HepG2 (cell line): ENCODE results near the gene LMAN2L.

Experiments used
- EP300 ChIP-seq, 3 experiments: sonication (generic) in 1 of 3; formaldehyde crosslinking in 1 of 3; IDR thresholded peaks; 2 replicates each; pipeline versions ENCODE4 v1.5.1 to v1.6.1; 2011 to 2020; ENCODE audit warnings: low read depth in 2 of 3, low read length in 2 of 3, borderline replicate concordance in 1 of 3, improper control_type of control experiment in 1 of 3, mild to moderate bottlenecking in 1 of 3, missing genetic modification reagents in 1 of 3, moderate library complexity in 1 of 3
- MAFG ChIP-seq: sonication (generic); formaldehyde crosslinking; IDR thresholded peaks from 2 replicates; pipeline ENCODE4 v1.5.1; 2020; ENCODE audit warnings: mild to moderate bottlenecking, missing genetic modification reagents
- POGZ ChIP-seq: sonication (generic); formaldehyde crosslinking; IDR thresholded peaks from 2 replicates; pipeline ENCODE4 v1.4.0; 2020; ENCODE audit warnings: mild to moderate bottlenecking, missing genetic modification reagents
- RNF2 ChIP-seq: fragments of 450-650 bp; conservative IDR thresholded peaks from 2 replicates; pipeline ENCODE4 v1.6.1; 2016; ENCODE audit warnings: low read depth
- SMC3 ChIP-seq: IDR thresholded peaks from 2 replicates; pipeline ENCODE4 v1.6.1; 2011; ENCODE audit warnings: low read length, improper control_type of control experiment
- TCF12 ChIP-seq, 2 experiments: fragments of 450-650 bp in 1 of 2; sonication (generic) in 1 of 2; formaldehyde crosslinking in 1 of 2; IDR thresholded peaks; 2 replicates each; pipeline versions ENCODE4 v1.6.1 to v1.8.0; 2017 to 2022; ENCODE audit warnings: antibody characterized with exemption in 1 of 2, mild to moderate bottlenecking in 1 of 2, missing genetic modification reagents in 1 of 2, moderate library complexity in 1 of 2
- ZBTB1 ChIP-seq: sonication (generic); formaldehyde crosslinking; IDR thresholded peaks from 2 replicates; pipeline ENCODE4 v1.4.0; 2020; ENCODE audit warnings: missing genetic modification reagents, borderline replicate concordance
- ZBTB8A ChIP-seq: sonication (generic); formaldehyde crosslinking; IDR thresholded peaks from 2 replicates; pipeline ENCODE4 v1.4.0; 2020; ENCODE audit warnings: mild to moderate bottlenecking, low read depth, missing genetic modification reagents, borderline replicate concordance
- ZNF546 ChIP-seq: sonication (generic); formaldehyde crosslinking; conservative IDR thresholded peaks from 2 replicates; pipeline ENCODE4 v1.8.1; 2023; ENCODE audit warnings: mild to moderate bottlenecking, missing genetic modification reagents
- ZSCAN21 ChIP-seq: sonication (generic); formaldehyde crosslinking; IDR thresholded peaks from 2 replicates; pipeline ENCODE4 v1.8.0; 2022; ENCODE audit warnings: mild to moderate bottlenecking, missing genetic modification reagents, moderate library complexity, borderline replicate concordance
- TF ChIP-seq, protein P1 (sequence below): sonication (generic); formaldehyde crosslinking; IDR thresholded peaks from 2 replicates; pipeline ENCODE4 v1.8.0; 2022; ENCODE audit warnings: mild to moderate bottlenecking, missing genetic modification reagents
- TF ChIP-seq, protein P2 (sequence below), 2 experiments: sonication (generic) in 1 of 2; formaldehyde crosslinking in 1 of 2; IDR thresholded peaks; 2 replicates each; pipeline versions ENCODE4 v1.4.0 to v1.6.1; 2016 to 2020; ENCODE audit warnings: borderline replicate concordance in 1 of 2, low read depth in 1 of 2, mild to moderate bottlenecking in 1 of 2, missing genetic modification reagents in 1 of 2
- TF ChIP-seq, protein P3 (sequence below): sonication (generic); formaldehyde crosslinking; IDR thresholded peaks from 2 replicates; pipeline ENCODE4 v1.5.0; 2020; ENCODE audit warnings: mild to moderate bottlenecking, missing genetic modification reagents
- TF ChIP-seq, protein P4 (sequence below): sonication (generic); formaldehyde crosslinking; IDR thresholded peaks from 2 replicates; pipeline ENCODE4 v1.8.1; 2023; ENCODE audit warnings: missing genetic modification reagents, inconsistent platforms, borderline replicate concordance

DNA sequence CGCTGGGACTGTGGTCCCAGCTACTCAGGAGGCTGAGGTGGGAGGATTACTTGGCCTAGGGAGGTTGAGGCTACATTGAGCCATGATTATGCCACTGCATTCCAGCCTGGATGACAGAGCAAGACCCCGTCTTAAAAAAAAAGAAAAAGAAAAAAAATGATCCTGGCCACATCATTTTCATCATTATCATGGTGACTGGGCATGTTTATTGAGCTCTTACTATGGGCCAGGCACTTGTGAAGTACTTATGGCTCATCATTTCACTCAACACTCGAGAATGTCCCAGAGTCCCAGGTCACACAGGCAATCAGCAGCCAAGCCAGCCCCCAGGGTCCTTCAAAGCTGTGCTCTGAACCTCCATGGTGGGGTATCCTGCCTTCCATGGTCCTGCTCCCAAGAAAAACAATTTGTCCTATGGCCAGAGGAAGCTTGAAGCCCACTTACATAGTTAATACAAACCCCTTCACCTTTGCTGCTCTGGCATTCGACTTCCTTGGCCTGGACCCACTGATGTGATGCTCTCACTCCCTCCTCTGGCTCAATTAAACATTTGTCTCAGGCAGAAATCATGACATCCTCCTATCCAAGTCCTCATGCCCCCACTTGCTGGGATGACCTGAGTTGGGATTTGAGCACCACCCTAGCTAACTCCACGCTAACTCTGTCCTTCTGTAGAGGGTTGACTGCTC is 17.1 kb upstream of the LMAN2L start:
- TF ChIP-seq MAFG (CRISPR knock-in tag) (no peak), ZNF546 (CRISPR knock-in tag) (no peak), ZBTB8A (CRISPR knock-in tag) (no peak), EP300 (IDR thresholded peaks at IDR 0.05; ENCODE audit: low read depth in 2 of 2, low read length in 2 of 2) (no peak), EP300 (CRISPR knock-in tag; IDR thresholded peaks at IDR 0.05; ENCODE audit: borderline replicate concordance) (no peak), ZBTB1 (no peak), POGZ (CRISPR knock-in tag) (no peak), RNF2 (no peak), SMC3 (no peak), ZSCAN21 (CRISPR knock-in tag) (no peak), TCF12 (IDR thresholded peaks at IDR 0.05) (no peak), TCF12 (CRISPR knock-in tag; IDR thresholded peaks at IDR 0.05) (no peak)
- TF ChIP-seq, protein P1, sequence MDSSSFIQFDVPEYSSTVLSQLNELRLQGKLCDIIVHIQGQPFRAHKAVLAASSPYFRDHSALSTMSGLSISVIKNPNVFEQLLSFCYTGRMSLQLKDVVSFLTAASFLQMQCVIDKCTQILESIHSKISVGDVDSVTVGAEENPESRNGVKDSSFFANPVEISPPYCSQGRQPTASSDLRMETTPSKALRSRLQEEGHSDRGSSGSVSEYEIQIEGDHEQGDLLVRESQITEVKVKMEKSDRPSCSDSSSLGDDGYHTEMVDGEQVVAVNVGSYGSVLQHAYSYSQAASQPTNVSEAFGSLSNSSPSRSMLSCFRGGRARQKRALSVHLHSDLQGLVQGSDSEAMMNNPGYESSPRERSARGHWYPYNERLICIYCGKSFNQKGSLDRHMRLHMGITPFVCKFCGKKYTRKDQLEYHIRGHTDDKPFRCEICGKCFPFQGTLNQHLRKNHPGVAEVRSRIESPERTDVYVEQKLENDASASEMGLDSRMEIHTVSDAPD (CRISPR knock-in tag), result no peak
- TF ChIP-seq, protein P2, sequence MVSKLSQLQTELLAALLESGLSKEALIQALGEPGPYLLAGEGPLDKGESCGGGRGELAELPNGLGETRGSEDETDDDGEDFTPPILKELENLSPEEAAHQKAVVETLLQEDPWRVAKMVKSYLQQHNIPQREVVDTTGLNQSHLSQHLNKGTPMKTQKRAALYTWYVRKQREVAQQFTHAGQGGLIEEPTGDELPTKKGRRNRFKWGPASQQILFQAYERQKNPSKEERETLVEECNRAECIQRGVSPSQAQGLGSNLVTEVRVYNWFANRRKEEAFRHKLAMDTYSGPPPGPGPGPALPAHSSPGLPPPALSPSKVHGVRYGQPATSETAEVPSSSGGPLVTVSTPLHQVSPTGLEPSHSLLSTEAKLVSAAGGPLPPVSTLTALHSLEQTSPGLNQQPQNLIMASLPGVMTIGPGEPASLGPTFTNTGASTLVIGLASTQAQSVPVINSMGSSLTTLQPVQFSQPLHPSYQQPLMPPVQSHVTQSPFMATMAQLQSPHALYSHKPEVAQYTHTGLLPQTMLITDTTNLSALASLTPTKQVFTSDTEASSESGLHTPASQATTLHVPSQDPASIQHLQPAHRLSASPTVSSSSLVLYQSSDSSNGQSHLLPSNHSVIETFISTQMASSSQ (IDR thresholded peaks at IDR 0.05; ENCODE audit: low read depth), result no peak
- TF ChIP-seq, protein P2 (CRISPR knock-in tag; IDR thresholded peaks at IDR 0.05; ENCODE audit: borderline replicate concordance), result no peak
- TF ChIP-seq, protein P3, sequence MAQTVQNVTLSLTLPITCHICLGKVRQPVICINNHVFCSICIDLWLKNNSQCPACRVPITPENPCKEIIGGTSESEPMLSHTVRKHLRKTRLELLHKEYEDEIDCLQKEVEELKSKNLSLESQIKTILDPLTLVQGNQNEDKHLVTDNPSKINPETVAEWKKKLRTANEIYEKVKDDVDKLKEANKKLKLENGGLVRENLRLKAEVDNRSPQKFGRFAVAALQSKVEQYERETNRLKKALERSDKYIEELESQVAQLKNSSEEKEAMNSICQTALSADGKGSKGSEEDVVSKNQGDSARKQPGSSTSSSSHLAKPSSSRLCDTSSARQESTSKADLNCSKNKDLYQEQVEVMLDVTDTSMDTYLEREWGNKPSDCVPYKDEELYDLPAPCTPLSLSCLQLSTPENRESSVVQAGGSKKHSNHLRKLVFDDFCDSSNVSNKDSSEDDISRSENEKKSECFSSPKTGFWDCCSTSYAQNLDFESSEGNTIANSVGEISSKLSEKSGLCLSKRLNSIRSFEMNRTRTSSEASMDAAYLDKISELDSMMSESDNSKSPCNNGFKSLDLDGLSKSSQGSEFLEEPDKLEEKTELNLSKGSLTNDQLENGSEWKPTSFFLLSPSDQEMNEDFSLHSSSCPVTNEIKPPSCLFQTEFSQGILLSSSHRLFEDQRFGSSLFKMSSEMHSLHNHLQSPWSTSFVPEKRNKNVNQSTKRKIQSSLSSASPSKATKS (CRISPR knock-in tag), result no peak
- TF ChIP-seq, protein P4, sequence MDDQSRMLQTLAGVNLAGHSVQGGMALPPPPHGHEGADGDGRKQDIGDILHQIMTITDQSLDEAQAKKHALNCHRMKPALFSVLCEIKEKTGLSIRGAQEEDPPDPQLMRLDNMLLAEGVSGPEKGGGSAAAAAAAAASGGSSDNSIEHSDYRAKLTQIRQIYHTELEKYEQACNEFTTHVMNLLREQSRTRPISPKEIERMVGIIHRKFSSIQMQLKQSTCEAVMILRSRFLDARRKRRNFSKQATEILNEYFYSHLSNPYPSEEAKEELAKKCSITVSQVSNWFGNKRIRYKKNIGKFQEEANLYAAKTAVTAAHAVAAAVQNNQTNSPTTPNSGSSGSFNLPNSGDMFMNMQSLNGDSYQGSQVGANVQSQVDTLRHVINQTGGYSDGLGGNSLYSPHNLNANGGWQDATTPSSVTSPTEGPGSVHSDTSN, result no peak
